RWPE1 (cell line): ENCODE results near the gene IL23R.

Experiments
- CTCF ChIA-PET: fragments of 350-600 bp; sonication (Branson Sonifier 250); formaldehyde crosslinking; extraction: SDS; loops from one replicate; lab custom pipeline; 2021; lab: Yijun Ruan, JAX
- POLR2A ChIA-PET: fragments of 400-600 bp; formaldehyde crosslinking; extraction: SDS; loops from one replicate; lab custom pipeline; 2020; ENCODE audit warnings: antibody characterized with exemption; ENCODE audit not compliant: low non-redundant PET; lab: Yijun Ruan, JAX
- DNase-seq: peaks from one replicate; pipeline ENCODE4 v3.0.0; 2012; ENCODE audit warnings: low spot score
- H3K27ac ChIP-seq: fragments of 450-650 bp; 2 replicates; pipeline ENCODE4 v1.5.1; 2017
- TF ChIP-seq, protein P1 (sequence below): fragments of 450-650 bp; conservative IDR thresholded peaks from 2 replicates; pipeline ENCODE4 v1.5.1; 2017; ENCODE audit warnings: low read depth, mild to moderate bottlenecking

Gene IL23R

GRCh38 chr1:67285780-67286488 lies 119.7 kb downstream of the IL23R start:
- DNase-seq = peak; percentile 38
- CTCF ChIA-PET = no interaction called here
- POLR2A ChIA-PET = no interaction called here
- TF ChIP-seq, protein P1, sequence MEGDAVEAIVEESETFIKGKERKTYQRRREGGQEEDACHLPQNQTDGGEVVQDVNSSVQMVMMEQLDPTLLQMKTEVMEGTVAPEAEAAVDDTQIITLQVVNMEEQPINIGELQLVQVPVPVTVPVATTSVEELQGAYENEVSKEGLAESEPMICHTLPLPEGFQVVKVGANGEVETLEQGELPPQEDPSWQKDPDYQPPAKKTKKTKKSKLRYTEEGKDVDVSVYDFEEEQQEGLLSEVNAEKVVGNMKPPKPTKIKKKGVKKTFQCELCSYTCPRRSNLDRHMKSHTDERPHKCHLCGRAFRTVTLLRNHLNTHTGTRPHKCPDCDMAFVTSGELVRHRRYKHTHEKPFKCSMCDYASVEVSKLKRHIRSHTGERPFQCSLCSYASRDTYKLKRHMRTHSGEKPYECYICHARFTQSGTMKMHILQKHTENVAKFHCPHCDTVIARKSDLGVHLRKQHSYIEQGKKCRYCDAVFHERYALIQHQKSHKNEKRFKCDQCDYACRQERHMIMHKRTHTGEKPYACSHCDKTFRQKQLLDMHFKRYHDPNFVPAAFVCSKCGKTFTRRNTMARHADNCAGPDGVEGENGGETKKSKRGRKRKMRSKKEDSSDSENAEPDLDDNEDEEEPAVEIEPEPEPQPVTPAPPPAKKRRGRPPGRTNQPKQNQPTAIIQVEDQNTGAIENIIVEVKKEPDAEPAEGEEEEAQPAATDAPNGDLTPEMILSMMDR = no peak
- no peak overlapping the region for H3K27ac ChIP-seq

GRCh38 chr1:67290236-67290635 lies 124.0 kb downstream of the IL23R start:
- H3K27ac ChIP-seq = no peak overlapping the region
- DNase-seq = no peak
- POLR2A ChIA-PET = no interaction called here
- CTCF ChIA-PET = no interaction called here
- TF ChIP-seq, protein P1 = no peak

GRCh38 chr1:67294836-67295617 lies 128.8 kb downstream of the IL23R start:
- H3K27ac ChIP-seq = no peak overlapping the region
- TF ChIP-seq, protein P1 = no peak
- ChIA-PET POLR2A (no interaction called here), CTCF (interaction anchor here (0.6 kb wide), 1 partner anchor 495 kb away, joined by 3 read pairs; no protein-coding TSS in a partner anchor)
- DNase-seq = no peak

- DNase-seq = no peak
- TF ChIP-seq, protein P1 = no peak
- ChIA-PET CTCF (interaction anchor here (0.7 kb wide), 1 partner anchor 189 kb away, joined by 6 read pairs; no protein-coding TSS in a partner anchor), POLR2A (no interaction called here)
- no peak overlapping the region for H3K27ac ChIP-seq
Measured at GRCh38 chr1:67298762-67299161, 132.5 kb downstream of the IL23R start.

GRCh38 chr1:67299296-67299695 lies 133.0 kb downstream of the IL23R start:
- POLR2A ChIA-PET = no interaction called here
- no peak overlapping the region for H3K27ac ChIP-seq
- DNase-seq = no peak
- CTCF ChIA-PET = no interaction called here
- TF ChIP-seq, protein P1 = no peak

DNA sequence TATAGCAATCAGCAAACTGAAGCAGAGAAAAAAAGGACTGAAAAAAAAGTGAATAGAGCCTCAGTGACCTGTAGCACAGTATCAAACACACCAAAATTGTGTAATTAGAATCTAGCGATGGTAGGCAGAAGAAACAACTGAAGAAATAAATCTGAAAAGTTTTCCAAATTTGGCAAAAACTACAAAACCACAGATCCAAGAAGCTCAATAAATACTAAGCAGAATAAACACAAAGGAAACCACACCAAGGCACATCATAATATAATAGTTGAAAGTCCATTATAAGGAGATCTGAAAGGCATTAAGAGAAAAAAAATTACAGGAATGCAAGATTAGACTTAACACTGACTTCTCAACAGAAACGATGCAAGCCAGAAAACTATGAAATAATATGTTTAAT lies 134.3 kb downstream of the IL23R start:
- CTCF ChIA-PET = interaction anchor here (0.7 kb wide), 2 partner anchors 23 to 224 kb away, joined by 3 to 6 read pairs; no protein-coding TSS in a partner anchor
- no peak overlapping the region for H3K27ac ChIP-seq
- POLR2A ChIA-PET = no interaction called here
- DNase-seq = no peak
- TF ChIP-seq, protein P1 = no peak
